Measurements from ENCODE around the gene ESYT3.

The ESYT3 gene

GRCh38 chr3:138468886-138469285 lies 34.5 kb downstream of the ESYT3 start:
- TF ChIP-seq, protein P1, sequence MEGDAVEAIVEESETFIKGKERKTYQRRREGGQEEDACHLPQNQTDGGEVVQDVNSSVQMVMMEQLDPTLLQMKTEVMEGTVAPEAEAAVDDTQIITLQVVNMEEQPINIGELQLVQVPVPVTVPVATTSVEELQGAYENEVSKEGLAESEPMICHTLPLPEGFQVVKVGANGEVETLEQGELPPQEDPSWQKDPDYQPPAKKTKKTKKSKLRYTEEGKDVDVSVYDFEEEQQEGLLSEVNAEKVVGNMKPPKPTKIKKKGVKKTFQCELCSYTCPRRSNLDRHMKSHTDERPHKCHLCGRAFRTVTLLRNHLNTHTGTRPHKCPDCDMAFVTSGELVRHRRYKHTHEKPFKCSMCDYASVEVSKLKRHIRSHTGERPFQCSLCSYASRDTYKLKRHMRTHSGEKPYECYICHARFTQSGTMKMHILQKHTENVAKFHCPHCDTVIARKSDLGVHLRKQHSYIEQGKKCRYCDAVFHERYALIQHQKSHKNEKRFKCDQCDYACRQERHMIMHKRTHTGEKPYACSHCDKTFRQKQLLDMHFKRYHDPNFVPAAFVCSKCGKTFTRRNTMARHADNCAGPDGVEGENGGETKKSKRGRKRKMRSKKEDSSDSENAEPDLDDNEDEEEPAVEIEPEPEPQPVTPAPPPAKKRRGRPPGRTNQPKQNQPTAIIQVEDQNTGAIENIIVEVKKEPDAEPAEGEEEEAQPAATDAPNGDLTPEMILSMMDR (conservative IDR thresholded peaks at IDR 0.05; ENCODE audit: low read depth, low read length), result no peak
- Histone ChIP-seq H4K20me1 (ENCODE audit: insufficient read depth) (no peaks in the 10 kb centered on the region), H3K4me2 (no peak overlapping the region), H3K27me3 (ENCODE audit: insufficient read depth, low read depth) (no peaks in the 10 kb centered on the region), H3K9ac (no peak overlapping the region), H3K4me3 (IDR thresholded peaks at IDR 0.05; ENCODE audit: insufficient read depth, low read depth, low read length) (no peak overlapping the region), H3K27ac (no peak overlapping the region), H3K36me3 (ENCODE audit: insufficient read depth) (no peaks in the 10 kb centered on the region), H3K79me2 (ENCODE audit: insufficient read depth, low read depth) (no peaks in the 10 kb centered on the region), H3K4me1 (ENCODE audit: low read depth, poor library complexity, severe bottlenecking) (no peaks in the 10 kb centered on the region), H2AFZ (ENCODE audit: low read depth) (no peak overlapping the region)

DNA sequence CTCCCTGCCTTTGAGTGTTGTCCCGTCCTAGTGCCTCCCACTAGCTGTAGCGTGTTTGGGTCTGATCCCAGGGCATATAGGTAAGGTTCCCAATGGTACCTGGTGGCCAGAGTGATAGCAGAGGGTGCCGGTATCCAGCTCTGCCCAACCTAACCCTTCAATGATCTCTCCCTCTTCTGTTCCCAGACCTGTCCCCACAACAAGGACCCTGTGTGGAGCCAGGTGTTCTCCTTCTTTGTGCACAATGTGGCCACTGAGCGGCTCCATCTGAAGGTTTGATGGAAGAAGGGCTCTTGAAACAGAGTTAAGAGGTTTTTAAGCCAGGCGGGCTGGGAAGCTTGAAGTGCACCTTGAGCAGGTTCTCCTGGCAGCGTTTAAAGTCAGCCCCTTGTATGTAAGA lies 35.5 kb downstream of the ESYT3 start:
- TF ChIP-seq, protein P1 (conservative IDR thresholded peaks at IDR 0.05; ENCODE audit: low read depth, low read length), result no peak
- Histone ChIP-seq H2AFZ (ENCODE audit: low read depth) (no peak overlapping the region), H3K27ac (no peak overlapping the region), H3K36me3 (ENCODE audit: insufficient read depth) (no peaks in the 10 kb centered on the region), H3K9ac (no peak overlapping the region), H3K4me2 (no peak overlapping the region), H3K4me3 (IDR thresholded peaks at IDR 0.05; ENCODE audit: insufficient read depth, low read depth, low read length) (no peak overlapping the region), H3K79me2 (ENCODE audit: insufficient read depth, low read depth) (no peaks in the 10 kb centered on the region), H3K4me1 (ENCODE audit: low read depth, poor library complexity, severe bottlenecking) (no peaks in the 10 kb centered on the region), H4K20me1 (ENCODE audit: insufficient read depth) (no peaks in the 10 kb centered on the region), H3K27me3 (ENCODE audit: insufficient read depth, low read depth) (no peaks in the 10 kb centered on the region)

DNA sequence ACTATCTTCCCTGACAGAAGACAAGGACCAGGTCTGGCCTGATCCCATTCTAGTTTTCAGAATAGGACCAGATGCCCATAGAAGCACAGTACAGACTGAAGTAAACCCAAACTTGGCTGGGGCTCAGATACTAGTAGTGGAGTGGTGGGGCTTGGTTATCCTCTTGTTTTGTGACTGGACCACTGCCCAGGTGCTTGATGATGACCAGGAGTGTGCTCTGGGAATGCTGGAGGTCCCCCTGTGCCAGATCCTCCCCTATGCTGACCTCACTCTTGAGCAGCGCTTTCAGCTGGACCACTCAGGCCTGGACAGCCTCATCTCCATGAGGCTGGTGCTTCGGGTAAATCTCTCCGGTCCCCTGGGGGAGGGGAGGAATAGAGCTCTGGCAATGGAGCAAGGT lies 36.3 kb downstream of the ESYT3 start:
- Histone ChIP-seq H3K9ac (no peak overlapping the region), H2AFZ (ENCODE audit: low read depth) (no peak overlapping the region), H3K4me3 (IDR thresholded peaks at IDR 0.05; ENCODE audit: insufficient read depth, low read depth, low read length) (no peak overlapping the region), H3K79me2 (ENCODE audit: insufficient read depth, low read depth) (no peaks in the 10 kb centered on the region), H3K4me1 (ENCODE audit: low read depth, poor library complexity, severe bottlenecking) (no peaks in the 10 kb centered on the region), H3K27ac (no peak overlapping the region), H4K20me1 (ENCODE audit: insufficient read depth) (no peaks in the 10 kb centered on the region), H3K27me3 (ENCODE audit: insufficient read depth, low read depth) (no peaks in the 10 kb centered on the region), H3K4me2 (no peak overlapping the region), H3K36me3 (ENCODE audit: insufficient read depth) (no peaks in the 10 kb centered on the region)
- TF ChIP-seq, protein P1 (conservative IDR thresholded peaks at IDR 0.05; ENCODE audit: low read depth, low read length), result no peak

GRCh38 chr3:138471481-138471880 lies 37.1 kb downstream of the ESYT3 start:
- Histone ChIP-seq H4K20me1 (ENCODE audit: insufficient read depth) (no peaks in the 10 kb centered on the region), H3K9ac (no peak overlapping the region), H3K79me2 (ENCODE audit: insufficient read depth, low read depth) (no peaks in the 10 kb centered on the region), H3K27ac (no peak overlapping the region), H3K27me3 (ENCODE audit: insufficient read depth, low read depth) (no peaks in the 10 kb centered on the region), H3K36me3 (ENCODE audit: insufficient read depth) (no peaks in the 10 kb centered on the region), H2AFZ (ENCODE audit: low read depth) (no peak overlapping the region), H3K4me2 (no peak overlapping the region), H3K4me1 (ENCODE audit: low read depth, poor library complexity, severe bottlenecking) (no peaks in the 10 kb centered on the region), H3K4me3 (IDR thresholded peaks at IDR 0.05; ENCODE audit: insufficient read depth, low read depth, low read length) (no peak overlapping the region)
- TF ChIP-seq, protein P1 (conservative IDR thresholded peaks at IDR 0.05; ENCODE audit: low read depth, low read length), result no peak

Data from KMS-11 (cell line).